Activated T-helper 1 cell treated with anti-CD3 and anti-CD28 coated beads, Interleukin-12 subunit alpha, Interleukin-12 subunit beta, Interleukin-2, Interleukin-4 antibody, amounts not matched to agents 30 ng/mL and 10 ng/mL and 1 ng/mL, durations not matched to agents 14 hours and 24 hours and 36 hours (primary cell): ENCODE data around the gene SUN3. TPM values are rescaled to one million over a fixed set of nuclear protein-coding genes. Genes with fewer than 3 reads are reported as not detected.

ENCODE experiments used
- DNase-seq: peaks from one replicate; pipeline ENCODE4 v3.0.0; 2021; ENCODE audit warnings: low spot score
- H3K27ac Mint-ChIP-seq: one replicate; pipeline ENCODE4 v1.8.0; 2021; ENCODE audit warnings: mild to moderate bottlenecking, mixed read lengths
- H3K27me3 Mint-ChIP-seq: one replicate; pipeline ENCODE4 v1.8.0; 2022; ENCODE audit warnings: mild to moderate bottlenecking, moderate library complexity, mixed read lengths; ENCODE audit not compliant: insufficient read depth
- H3K36me3 Mint-ChIP-seq: one replicate; pipeline ENCODE4 v1.8.0; 2021; ENCODE audit warnings: low read depth, mixed read lengths
- H3K4me1 Mint-ChIP-seq: one replicate; pipeline ENCODE4 v1.8.0; 2021; ENCODE audit warnings: low read depth, mixed read lengths
- H3K4me3 Mint-ChIP-seq: one replicate; pipeline ENCODE4 v1.8.0; 2021; ENCODE audit warnings: mild to moderate bottlenecking, moderate library complexity, mixed read lengths
- H3K9me3 Mint-ChIP-seq: one replicate; pipeline ENCODE4 v1.8.0; 2021; ENCODE audit warnings: mixed read lengths
- intact Hi-C: fragments of 100-400 bp; cut with micrococcal nuclease; formaldehyde crosslinking; loops from one replicate; pipeline ENCODE4 v1.15.1; 2024
- total RNA-seq: library from RNA; stranded (reverse); gene quantifications from 2 replicates; pipeline ENCODE4 v1.2.3, GENCODE V29; 2022

Gene SUN3
- not detected in 2 replicates for total RNA-seq

- Mint-ChIP-seq H3K4me3 (no peak within 1 kb of the TSS), H3K27me3 (peaks cover 53% of the 10 kb centered on the region), H3K36me3 (no peaks in the 10 kb centered on the region), H3K4me1 (no peaks in the 10 kb centered on the region), H3K27ac (no peak within 1 kb of the TSS), H3K9me3 (peaks cover 9% of the 10 kb centered on the region)
- intact Hi-C loops, result no loop called here
- no peak for DNase-seq
Measured at GRCh38 chr7:48028938-48029337, at the start of gene SUN3. Gene SUN3, minus strand, starts transcription at chr7:48029107. Its CDS starts 169 bp downstream, at chr7:48028938.

GRCh38 chr7:48078470-48078869, 49.6 kb upstream of the SUN3 start:
- H3K27me3 Mint-ChIP-seq, result peaks cover 2% of the 10 kb centered on the region
- H3K9me3 Mint-ChIP-seq, result no peaks in the 10 kb centered on the region
- H3K4me3 Mint-ChIP-seq, result no peak overlapping the region
- no peak overlapping the region for H3K27ac Mint-ChIP-seq
- DNase-seq, result no peak
- peaks cover 1% of the 10 kb centered on the region for H3K36me3 Mint-ChIP-seq
- peaks cover 24% of the 10 kb centered on the region for H3K4me1 Mint-ChIP-seq
- intact Hi-C loops, result no loop called here

- Mint-ChIP-seq H3K4me1 (peaks cover 14% of the 10 kb centered on the region), H3K4me3 (no peak overlapping the region), H3K27ac (no peak overlapping the region), H3K9me3 (peaks cover 1% of the 10 kb centered on the region), H3K27me3 (peaks cover 2% of the 10 kb centered on the region), H3K36me3 (no peaks in the 10 kb centered on the region)
- no peak for DNase-seq
- intact Hi-C loops, result no loop called here
Measured at GRCh38 chr7:48077423-48077822, 48.5 kb upstream of the SUN3 start.

- peaks cover 12% of the 10 kb centered on the region for H3K4me1 Mint-ChIP-seq
- peaks cover 4% of the 10 kb centered on the region for H3K9me3 Mint-ChIP-seq
- no peak overlapping the region for H3K4me3 Mint-ChIP-seq
- no peak overlapping the region for H3K27ac Mint-ChIP-seq
- H3K36me3 Mint-ChIP-seq, result peaks cover 2% of the 10 kb centered on the region
- no peak for DNase-seq
- no peaks in the 10 kb centered on the region for H3K27me3 Mint-ChIP-seq
- intact Hi-C loops, result no loop called here
Measured at GRCh38 chr7:48074204-48074654, 45.3 kb upstream of the SUN3 start.

- Mint-ChIP-seq H3K9me3 (peaks cover 12% of the 10 kb centered on the region), H3K27ac (no peak overlapping the region), H3K4me3 (no peak overlapping the region), H3K27me3 (peaks cover 12% of the 10 kb centered on the region), H3K4me1 (no peaks in the 10 kb centered on the region), H3K36me3 (peaks cover 2% of the 10 kb centered on the region)
- intact Hi-C loops, result no loop called here
- DNase-seq, result no peak
Measured at GRCh38 chr7:48067475-48067874, 38.6 kb upstream of the SUN3 start.

GRCh38 chr7:48063985-48064384, 35.1 kb upstream of the SUN3 start:
- Mint-ChIP-seq H3K4me3 (no peak overlapping the region), H3K27ac (no peak overlapping the region), H3K27me3 (peaks cover 13% of the 10 kb centered on the region), H3K36me3 (no peaks in the 10 kb centered on the region), H3K4me1 (no peaks in the 10 kb centered on the region), H3K9me3 (peaks cover 9% of the 10 kb centered on the region)
- intact Hi-C loops, result no loop called here
- no peak for DNase-seq

- Mint-ChIP-seq H3K4me3 (no peak overlapping the region), H3K36me3 (no peaks in the 10 kb centered on the region), H3K27me3 (peaks cover 25% of the 10 kb centered on the region), H3K27ac (no peak overlapping the region), H3K9me3 (peaks cover 19% of the 10 kb centered on the region), H3K4me1 (no peaks in the 10 kb centered on the region)
- intact Hi-C loops, result no loop called here
- DNase-seq, result no peak
Measured at GRCh38 chr7:48059706-48060105, 30.8 kb upstream of the SUN3 start.

GRCh38 chr7:48058990-48059389, 30.1 kb upstream of the SUN3 start:
- Mint-ChIP-seq H3K27me3 (peaks cover 25% of the 10 kb centered on the region), H3K27ac (no peak overlapping the region), H3K4me3 (no peak overlapping the region), H3K4me1 (no peaks in the 10 kb centered on the region), H3K36me3 (no peaks in the 10 kb centered on the region), H3K9me3 (peaks cover 18% of the 10 kb centered on the region)
- intact Hi-C loops, result no loop called here
- DNase-seq, result no peak

- Mint-ChIP-seq H3K36me3 (no peaks in the 10 kb centered on the region), H3K4me3 (no peak overlapping the region), H3K27me3 (peaks cover 18% of the 10 kb centered on the region), H3K4me1 (no peaks in the 10 kb centered on the region), H3K9me3 (peaks cover 10% of the 10 kb centered on the region), H3K27ac (no peak overlapping the region)
- intact Hi-C loops, result no loop called here
- DNase-seq, result no peak
Measured at GRCh38 chr7:48053736-48054135, 24.8 kb upstream of the SUN3 start.

GRCh38 chr7:48052748-48053147, 23.8 kb upstream of the SUN3 start:
- intact Hi-C loops, result no loop called here
- Mint-ChIP-seq H3K27ac (no peak overlapping the region), H3K4me1 (no peaks in the 10 kb centered on the region), H3K36me3 (no peaks in the 10 kb centered on the region), H3K4me3 (no peak overlapping the region), H3K27me3 (peaks cover 11% of the 10 kb centered on the region), H3K9me3 (peaks cover 10% of the 10 kb centered on the region)
- DNase-seq, result no peak

- intact Hi-C loops, result no loop called here
- no peak for DNase-seq
- H3K4me3 Mint-ChIP-seq, result no peak overlapping the region
- peaks cover 19% of the 10 kb centered on the region for H3K4me1 Mint-ChIP-seq
- no peaks in the 10 kb centered on the region for H3K36me3 Mint-ChIP-seq
- H3K27me3 Mint-ChIP-seq, result peaks cover 5% of the 10 kb centered on the region
- H3K27ac Mint-ChIP-seq, result no peak overlapping the region
- H3K9me3 Mint-ChIP-seq, result no peaks in the 10 kb centered on the region
Measured at GRCh38 chr7:48049850-48050249, 20.9 kb upstream of the SUN3 start.

GRCh38 chr7:48048113-48048512, 19.2 kb upstream of the SUN3 start:
- DNase-seq, result no peak
- peaks cover 5% of the 10 kb centered on the region for H3K27me3 Mint-ChIP-seq
- intact Hi-C loops, result no loop called here
- H3K9me3 Mint-ChIP-seq, result no peaks in the 10 kb centered on the region
- H3K27ac Mint-ChIP-seq, result no peak overlapping the region
- H3K4me3 Mint-ChIP-seq, result no peak overlapping the region
- H3K4me1 Mint-ChIP-seq, result peaks cover 21% of the 10 kb centered on the region
- no peaks in the 10 kb centered on the region for H3K36me3 Mint-ChIP-seq

- Mint-ChIP-seq H3K36me3 (no peaks in the 10 kb centered on the region), H3K27me3 (peaks cover 3% of the 10 kb centered on the region), H3K27ac (no peak overlapping the region), H3K4me3 (no peak overlapping the region), H3K4me1 (peaks cover 36% of the 10 kb centered on the region), H3K9me3 (no peaks in the 10 kb centered on the region)
- no peak for DNase-seq
- intact Hi-C loops, result no loop called here
Measured at GRCh38 chr7:48046458-48046857, 17.6 kb upstream of the SUN3 start.

GRCh38 chr7:48045195-48045765, 16.4 kb upstream of the SUN3 start:
- Mint-ChIP-seq H3K4me1 (peaks cover 48% of the 10 kb centered on the region), H3K27ac (no peak overlapping the region), H3K36me3 (no peaks in the 10 kb centered on the region), H3K4me3 (no peak overlapping the region), H3K27me3 (peaks cover 3% of the 10 kb centered on the region), H3K9me3 (no peaks in the 10 kb centered on the region)
- intact Hi-C loops, result no loop called here
- DNase-seq, result no peak
